GM19468 (cell line): ENCODE measurements around the gene LRRC4C.
"Not testable (repeated sequence)": the region's sequence is repeated elsewhere in the genome, so short reads cannot be mapped to it uniquely, and the experiment has no call there.

Experiments used
- ATAC-seq: cut with Tn5 transposase; IDR thresholded peaks from one replicate; pipeline ENCODE4 v1.9.1; 2021; ENCODE audit warnings: mild to moderate bottlenecking, moderate library complexity, moderate number of reproducible peaks; ENCODE audit not compliant: unreplicated experiment; ENCODE audit errors: extremely low read depth

Gene LRRC4C

DNA sequence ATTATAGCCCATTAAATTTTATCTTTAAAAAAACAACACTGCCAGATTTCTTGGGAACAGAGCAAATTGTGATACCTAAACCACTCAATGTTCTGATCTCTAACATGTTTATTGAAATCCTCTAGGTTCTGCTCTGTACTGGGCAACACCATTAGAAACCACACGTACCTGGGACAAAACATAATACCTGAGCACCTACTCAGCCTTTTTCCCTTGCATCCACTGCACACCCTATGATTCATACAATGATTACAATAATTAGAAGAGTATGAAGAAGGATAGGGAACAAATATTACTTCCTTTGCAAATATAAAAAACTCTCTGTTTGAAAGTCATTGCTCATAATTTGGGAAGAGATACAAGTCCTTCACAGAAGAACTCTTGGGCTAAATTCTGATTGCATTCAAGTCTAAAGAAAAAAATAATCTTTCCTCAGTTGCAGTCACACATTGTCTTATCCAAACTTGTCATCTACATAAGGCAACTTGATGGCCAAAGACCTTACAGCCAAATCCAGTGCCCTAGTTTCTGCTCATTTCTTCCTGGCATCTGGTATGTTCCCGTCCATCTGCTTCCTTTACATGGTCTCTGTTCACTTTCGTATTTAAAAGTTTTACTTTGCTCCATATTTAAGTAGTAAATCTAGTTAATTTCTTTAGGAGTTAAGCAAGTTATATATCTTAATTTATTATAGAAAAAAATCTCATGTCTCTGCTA is 407.4 kb downstream of the LRRC4C start:
- no peak for ATAC-seq

GRCh38 chr11:41050791-41051190 is 408.7 kb downstream of the LRRC4C start:
- ATAC-seq: no peak

GRCh38 chr11:41047229-41047628 is 412.2 kb downstream of the LRRC4C start:
- no peak for ATAC-seq

GRCh38 chr11:41045266-41045665 is 414.2 kb downstream of the LRRC4C start:
- no peak for ATAC-seq

- no peak for ATAC-seq
Observed at GRCh38 chr11:41044747-41045146, 414.7 kb downstream of the LRRC4C start.

DNA sequence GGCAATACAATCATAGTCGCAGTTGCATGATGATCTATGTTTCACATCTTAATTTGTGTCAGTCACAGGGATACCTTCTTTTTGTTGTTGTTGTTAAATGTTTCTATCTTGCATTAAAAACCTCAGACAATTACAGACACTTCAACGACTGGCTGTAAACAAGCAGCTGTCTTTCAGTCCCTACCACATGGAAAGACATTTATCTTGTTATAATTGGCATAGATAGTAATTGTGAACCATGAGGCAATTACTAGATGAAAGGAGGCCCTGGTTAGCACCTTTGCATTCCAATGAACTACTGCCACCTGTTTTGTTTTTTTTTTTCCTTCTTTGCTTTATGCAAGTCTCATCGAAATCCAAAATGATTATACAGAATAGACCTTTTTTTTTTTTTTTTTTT is 416.8 kb downstream of the LRRC4C start:
- no peak for ATAC-seq

GRCh38 chr11:41040474-41040873 is 419.0 kb downstream of the LRRC4C start:
- no peak for ATAC-seq

- ATAC-seq: no peak
Observed at GRCh38 chr11:41039592-41039991, 419.9 kb downstream of the LRRC4C start.

DNA sequence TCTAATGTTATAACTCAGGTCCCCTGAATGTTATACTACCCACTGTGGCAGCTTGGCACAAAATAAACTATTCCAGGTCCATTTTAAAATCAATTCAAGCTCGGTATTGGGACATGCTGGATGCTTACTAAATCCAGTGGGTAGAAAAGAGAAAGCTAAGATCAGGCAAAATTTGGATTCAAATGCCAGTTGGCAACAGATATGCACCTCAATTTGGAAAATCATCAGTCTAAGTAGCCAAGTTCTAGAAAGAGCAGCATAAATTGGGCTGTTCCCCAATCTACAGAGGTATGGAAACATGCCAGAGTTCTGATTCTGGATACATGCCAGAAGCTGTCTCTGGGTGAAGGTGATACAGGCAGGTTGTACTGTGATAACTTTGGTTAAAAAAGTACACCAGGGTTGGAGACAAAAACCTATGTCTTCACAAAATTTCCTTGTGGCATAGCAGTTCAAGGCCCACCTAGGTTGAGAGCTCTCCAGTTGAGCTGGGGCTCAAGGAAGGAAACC is 427.8 kb downstream of the LRRC4C start:
- ATAC-seq: no peak

GRCh38 chr11:41020259-41020658 is 439.2 kb downstream of the LRRC4C start:
- no peak for ATAC-seq

DNA sequence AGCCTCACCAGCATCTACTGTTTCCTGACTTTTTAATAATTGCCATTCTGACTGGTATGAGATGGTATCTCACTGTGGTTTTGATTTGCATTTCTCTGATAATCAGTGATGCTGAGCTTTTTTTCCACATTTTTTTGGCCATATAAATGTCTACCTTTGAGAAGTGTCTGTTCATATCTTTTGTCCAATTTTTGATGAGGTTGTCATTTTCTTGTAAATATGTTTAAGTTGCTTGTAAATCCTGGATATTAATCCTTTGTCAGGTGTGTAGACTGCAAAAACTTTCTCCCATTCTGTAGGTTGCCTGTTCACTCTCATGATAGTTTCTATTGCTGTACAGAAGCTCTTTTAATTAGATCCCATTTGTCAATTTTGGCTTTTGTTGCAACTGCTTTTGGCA is 439.8 kb downstream of the LRRC4C start:
- not testable (repeated sequence) for ATAC-seq

GRCh38 chr11:41018224-41018623 is 441.2 kb downstream of the LRRC4C start:
- no peak for ATAC-seq

- ATAC-seq: no peak
Observed at GRCh38 chr11:41010361-41011050, 448.9 kb downstream of the LRRC4C start.

GRCh38 chr11:41005986-41006385 is 453.5 kb downstream of the LRRC4C start:
- no peak for ATAC-seq

DNA sequence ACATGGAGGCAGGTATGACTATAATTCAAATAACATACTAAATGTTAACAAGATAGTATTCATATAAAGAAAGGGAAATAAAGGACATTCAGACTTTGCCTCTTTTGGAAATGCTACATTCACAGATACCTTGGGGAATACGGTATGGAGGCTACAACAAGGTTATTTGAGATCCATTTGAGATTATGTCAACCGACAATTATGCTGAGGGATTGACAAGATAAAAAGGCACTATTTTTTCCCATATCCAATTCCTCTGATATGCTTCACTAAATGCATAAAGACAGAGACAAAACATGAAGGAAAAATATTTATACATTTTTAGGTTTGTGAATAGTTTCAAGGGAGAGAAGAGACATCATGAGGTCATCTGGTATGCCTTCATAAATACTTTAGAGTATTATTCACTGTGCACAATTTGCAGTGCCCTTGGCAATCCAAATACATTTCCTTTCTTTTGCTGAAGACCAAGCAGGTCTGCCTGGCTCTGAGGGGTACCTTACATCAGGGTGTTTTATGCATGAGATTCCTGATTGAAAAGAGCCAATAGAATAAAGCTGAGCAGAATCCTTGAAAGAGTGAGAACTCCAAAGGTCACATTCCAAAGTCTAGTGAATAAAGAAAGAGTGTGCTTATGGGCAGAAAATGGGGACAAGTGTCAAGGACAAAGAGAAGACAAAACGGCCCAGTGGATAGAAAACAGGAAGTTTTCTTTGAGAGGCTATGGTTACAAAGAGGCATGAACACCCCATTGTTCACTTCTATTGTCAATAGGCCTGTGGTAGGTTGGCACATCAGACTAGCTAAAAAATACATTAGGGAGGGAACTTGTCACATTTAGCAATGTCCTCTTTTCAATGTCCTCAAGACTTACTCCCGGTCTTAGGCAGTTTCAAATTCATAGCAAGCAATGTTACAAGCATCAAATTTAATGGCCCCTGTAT is 455.8 kb downstream of the LRRC4C start:
- no peak for ATAC-seq

DNA sequence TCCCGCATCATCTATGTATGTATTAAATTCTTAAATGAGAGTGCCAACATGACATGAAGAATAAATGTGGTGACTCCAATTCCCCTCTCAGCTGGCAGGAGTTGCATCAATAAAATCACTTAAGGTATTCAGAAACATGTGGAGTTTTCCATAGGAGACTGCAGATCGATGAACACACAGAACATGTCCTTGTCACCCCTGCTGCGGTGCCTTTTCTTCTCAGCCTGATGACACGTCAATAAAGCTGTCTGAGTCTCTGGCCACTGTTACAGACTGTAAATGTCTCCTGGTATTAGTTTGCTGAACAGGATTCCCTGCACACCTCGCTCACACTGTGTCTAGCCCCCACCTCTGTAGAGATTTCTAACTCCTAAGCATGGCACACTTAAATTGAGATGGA is 460.5 kb downstream of the LRRC4C start:
- ATAC-seq: no peak

GRCh38 chr11:40987776-40988435 is 471.5 kb downstream of the LRRC4C start:
- no peak for ATAC-seq

DNA sequence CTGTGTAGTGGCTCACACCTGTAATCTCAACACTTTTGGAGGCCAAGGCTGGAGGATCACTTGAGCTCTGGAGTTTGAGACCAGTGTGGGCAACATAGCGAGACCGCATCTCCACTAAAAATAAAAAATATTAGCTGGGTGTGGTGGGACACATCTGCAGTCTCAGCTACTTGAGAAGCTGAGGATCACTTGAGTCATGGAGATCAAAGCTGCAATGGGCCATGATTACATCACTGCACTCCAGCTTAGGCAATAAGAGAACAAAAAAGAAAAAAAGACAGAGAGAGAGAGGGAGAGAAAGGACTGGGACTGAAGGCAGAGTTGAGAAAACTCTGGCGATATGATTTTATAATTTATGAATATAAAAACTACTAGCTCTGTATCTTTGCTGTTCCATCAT is 473.1 kb downstream of the LRRC4C start:
- no peak for ATAC-seq

GRCh38 chr11:40975076-40975475 is 484.4 kb downstream of the LRRC4C start:
- ATAC-seq: no peak

DNA sequence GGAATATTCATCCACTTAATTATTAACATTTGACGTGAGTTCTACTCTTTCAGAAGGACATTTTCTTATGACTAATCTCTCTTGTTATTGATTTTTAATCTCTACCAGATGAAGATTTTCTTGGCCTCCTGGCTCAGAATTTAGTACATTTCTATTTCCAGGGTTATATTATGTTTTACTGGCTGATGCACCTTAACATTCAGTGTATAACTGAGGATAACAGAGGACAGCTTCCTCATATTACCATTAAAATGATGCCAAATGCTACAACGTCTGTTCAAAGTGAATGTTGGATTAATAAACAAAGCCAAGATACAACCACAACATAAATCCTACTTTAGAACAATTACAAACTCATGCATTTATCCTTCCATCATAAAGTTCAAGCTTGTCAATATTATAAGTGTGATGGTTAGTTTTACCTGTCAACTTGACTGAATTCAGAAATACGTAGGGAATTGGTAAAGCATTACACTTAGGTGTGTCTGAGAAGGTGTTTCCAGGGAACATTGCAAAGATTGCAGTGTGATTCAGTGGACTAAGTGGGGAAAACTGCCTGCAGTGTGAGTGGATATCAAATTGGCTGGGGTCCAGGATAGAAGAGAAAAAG is 485.2 kb downstream of the LRRC4C start:
- no peak for ATAC-seq
